Left ventricle myocardium inferior (tissue), 1 donor: ENCODE results near the gene SYT17. TPM values are rescaled to one million over a fixed set of nuclear protein-coding genes. Genes with fewer than 3 reads are reported as not detected.
"Not testable (repeated sequence)": the region's sequence is repeated elsewhere in the genome, so short reads cannot be mapped to it uniquely, and the experiment has no call there.

Experiments used
- DNase-seq: peaks from one replicate; pipeline ENCODE4 v3.0.0-alpha.2; 2020
- H3K27ac ChIP-seq: fragments of 200-600 bp; replicated peaks from 2 replicates; pipeline ENCODE4 v1.8.0; 2021
- H3K27me3 ChIP-seq: fragments of 200-600 bp; 2 replicates; pipeline ENCODE4 v1.8.0; 2021; ENCODE audit warnings: low read depth
- H3K36me3 ChIP-seq: fragments of 200-600 bp; 2 replicates; pipeline ENCODE4 v1.8.0; 2021
- H3K4me1 ChIP-seq: fragments of 200-600 bp; 2 replicates; pipeline ENCODE4 v1.8.0; 2021
- H3K4me3 ChIP-seq: fragments of 200-600 bp; 2 replicates; pipeline ENCODE4 v1.8.0; 2021; ENCODE audit warnings: mild to moderate bottlenecking, moderate library complexity
- H3K9me3 ChIP-seq: fragments of 200-600 bp; replicated peaks from 2 replicates; pipeline ENCODE4 v1.8.0; 2021
- CTCF ChIP-seq: fragments of 200-600 bp; IDR thresholded peaks from 2 replicates; pipeline ENCODE4 v1.8.0; 2021; ENCODE audit warnings: antibody characterized with exemption, mild to moderate bottlenecking, borderline replicate concordance
- intact Hi-C: fragments of 100-400 bp; cut with micrococcal nuclease; formaldehyde crosslinking; loops from one replicate; pipeline ENCODE4 v1.11.0; 2022
- total RNA-seq: library from RNA; stranded (reverse); fragmentation: NEBNext Ultra II Directional; extraction: Animal tissue kit (Norgen Biotek cat#: 25700); gene quantifications from one replicate; pipeline ENCODE4 v1.2.1, GENCODE V29; 2021
- donor health status: DM: no; HTN: yes; CAD: no; lungs with severe emphysema.

SYT17 gene
- total RNA-seq, 1 donor from 2014 or later = 0.49 TPM

GRCh38 chr16:19182481-19182880, 14.4 kb downstream of the SYT17 start:
- intact Hi-C loops = no loop called here
- Histone ChIP-seq H3K27ac (no peak overlapping the region), H3K27me3 (no peaks in the 10 kb centered on the region)

GRCh38 chr16:19183187-19183586, 15.1 kb downstream of the SYT17 start:
- no peaks in the 10 kb centered on the region for H3K4me1 ChIP-seq
- no peaks in the 10 kb centered on the region for H3K27me3 ChIP-seq
- intact Hi-C loops = no loop called here
- peaks cover 3% of the 10 kb centered on the region for H3K9me3 ChIP-seq
- DNase-seq = no peak
- TF ChIP-seq CTCF = no peak
- H3K4me3 ChIP-seq = no peak overlapping the region
- no peak overlapping the region for H3K27ac ChIP-seq
- H3K36me3 ChIP-seq = no peaks in the 10 kb centered on the region

More at GRCh38 chr16:19182481-19182880, 14.4 kb downstream of the SYT17 start:
- no peak for DNase-seq
- no peaks in the 10 kb centered on the region for H3K36me3 ChIP-seq
- no peak for TF ChIP-seq CTCF
- no peaks in the 10 kb centered on the region for H3K4me1 ChIP-seq
- no peak overlapping the region for H3K4me3 ChIP-seq
- no peaks in the 10 kb centered on the region for H3K9me3 ChIP-seq

- intact Hi-C loops = no loop called here
These were observed 16.9 kb downstream of the SYT17 start for GRCh38 chr16:19184823-19185509.

GRCh38 chr16:19185510-19185851, 17.4 kb downstream of the SYT17 start:
- no peak for TF ChIP-seq CTCF
- peaks cover 3% of the 10 kb centered on the region for H3K9me3 ChIP-seq
- H3K36me3 ChIP-seq = no peaks in the 10 kb centered on the region
- no peak overlapping the region for H3K27ac ChIP-seq
- intact Hi-C loops = no loop called here
- DNase-seq = no peak
- peaks cover 5% of the 10 kb centered on the region for H3K4me1 ChIP-seq
- H3K27me3 ChIP-seq = no peaks in the 10 kb centered on the region
- H3K4me3 ChIP-seq = no peak overlapping the region

More at GRCh38 chr16:19184823-19185509, 16.9 kb downstream of the SYT17 start:
- H3K4me1 ChIP-seq = peaks cover under 1% of the 10 kb centered on the region
- H3K9me3 ChIP-seq = peaks cover 3% of the 10 kb centered on the region
- no peak for TF ChIP-seq CTCF
- no peaks in the 10 kb centered on the region for H3K36me3 ChIP-seq
- no peak overlapping the region for H3K27ac ChIP-seq
- DNase-seq = no peak
- no peak overlapping the region for H3K4me3 ChIP-seq
- H3K27me3 ChIP-seq = no peaks in the 10 kb centered on the region

GRCh38 chr16:19186408-19186807, 18.4 kb downstream of the SYT17 start:
- DNase-seq = no peak
- intact Hi-C loops = no loop called here
- Histone ChIP-seq H3K27me3 (no peaks in the 10 kb centered on the region), H3K9me3 (peaks cover 3% of the 10 kb centered on the region), H3K36me3 (no peaks in the 10 kb centered on the region), H3K4me1 (peaks cover 5% of the 10 kb centered on the region), H3K4me3 (no peak overlapping the region), H3K27ac (no peak overlapping the region)
- no peak for TF ChIP-seq CTCF

- H3K9me3 ChIP-seq, H3K36me3 ChIP-seq, DNase-seq, H3K27ac ChIP-seq, H3K4me3 ChIP-seq, intact Hi-C loops, H3K4me1 ChIP-seq, H3K27me3 ChIP-seq: not testable (repeated sequence)
These were observed 19.9 kb downstream of the SYT17 start for GRCh38 chr16:19187961-19188360.
